Endodermal cell (in vitro differentiated cells): ENCODE data around the gene ATF7. TPM values are rescaled to one million over a fixed set of nuclear protein-coding genes. Genes with fewer than 3 reads are reported as not detected.

ENCODE experiments used
- DNase-seq: peaks from one replicate; pipeline ENCODE4 v3.0.0-alpha.2; 2017
- H3K27ac ChIP-seq: 2 replicates; pipeline ENCODE4 v1.5.1; 2013; ENCODE audit warnings: mild to moderate bottlenecking, low read depth, low read length, moderate library complexity
- H3K27me3 ChIP-seq: 2 replicates; pipeline ENCODE4 v1.6.1; 2013; ENCODE audit warnings: mild to moderate bottlenecking, low read length, moderate library complexity; ENCODE audit not compliant: insufficient read depth, control insufficient read depth, poor library complexity, severe bottlenecking
- H3K36me3 ChIP-seq: 2 replicates; pipeline ENCODE4 v1.7.0; 2013; ENCODE audit warnings: mild to moderate bottlenecking, low read length, moderate library complexity; ENCODE audit not compliant: control insufficient read depth, insufficient read depth
- H3K4me1 ChIP-seq: one replicate; pipeline ENCODE4 v1.7.0; 2013; ENCODE audit warnings: low read length; ENCODE audit not compliant: control insufficient read depth, insufficient read depth
- H3K4me3 ChIP-seq: 2 replicates; pipeline ENCODE4 v1.5.1; 2013; ENCODE audit warnings: mild to moderate bottlenecking, low read length, moderate library complexity
- H3K9ac ChIP-seq: 2 replicates; pipeline ENCODE4 v1.6.1; 2013; ENCODE audit warnings: mild to moderate bottlenecking, low read length, moderate library complexity; ENCODE audit not compliant: poor library complexity, severe bottlenecking; ENCODE audit errors: extremely low read depth
- H3K9me3 ChIP-seq: 2 replicates; pipeline ENCODE4 v1.6.1; 2013; ENCODE audit warnings: mild to moderate bottlenecking, low read length, moderate library complexity; ENCODE audit not compliant: control insufficient read depth
- H3K27ac Mint-ChIP-seq: 2 replicates; pipeline ENCODE4 v1.8.0; 2020; ENCODE audit warnings: mixed read lengths
- H3K27me3 Mint-ChIP-seq: 2 replicates; pipeline ENCODE4 v1.8.0; 2021; ENCODE audit warnings: mild to moderate bottlenecking, mixed read lengths; ENCODE audit not compliant: insufficient read depth
- H3K36me3 Mint-ChIP-seq: 2 replicates; pipeline ENCODE4 v1.8.0; 2020; ENCODE audit warnings: low read depth, mixed read lengths
- H3K4me1 Mint-ChIP-seq: 2 replicates; pipeline ENCODE4 v1.8.0; 2020; ENCODE audit warnings: mixed read lengths
- H3K4me3 Mint-ChIP-seq: 2 replicates; pipeline ENCODE4 v1.8.0; 2020; ENCODE audit warnings: mild to moderate bottlenecking, moderate library complexity, mixed read lengths
- H3K9me3 Mint-ChIP-seq: 2 replicates; pipeline ENCODE4 v1.8.0; 2020; ENCODE audit warnings: mild to moderate bottlenecking, mixed read lengths
- CTCF ChIP-seq: fragments of 200-600 bp; sonication (generic); conservative IDR thresholded peaks from 2 replicates; pipeline ENCODE4 v1.5.0; 2021; ENCODE audit warnings: antibody characterized with exemption, mild to moderate bottlenecking
- WGBS, 2 experiments: methylation state at CpG; one replicate each; pipeline versions ENCODE4 v1.1.5 to v1.1.7; 2013; ENCODE audit warnings: missing lambda C conversion rate in 2 of 2, mixed read lengths in 1 of 2; ENCODE audit not compliant: insufficient coverage in 1 of 2, insufficient read length in 1 of 2; 5-methylcytosine and 5-hydroxymethylcytosine counted together
- total RNA-seq, 2 donors: library from RNA; stranded (reverse); fragmentation: NEBNext Ultra II Directional in 1 of 2; extraction: Animal tissue kit (Norgen Biotek cat#: 25700) in 1 of 2; gene quantifications; 2 replicates in 1 of 2; 3 replicates in 1 of 2; pipeline ENCODE4 v1.2.1, GENCODE V29; 2021

ATF7 gene
- total RNA-seq, 2 donors from 2014 or later = 29.0 to 36.6 TPM

DNA sequence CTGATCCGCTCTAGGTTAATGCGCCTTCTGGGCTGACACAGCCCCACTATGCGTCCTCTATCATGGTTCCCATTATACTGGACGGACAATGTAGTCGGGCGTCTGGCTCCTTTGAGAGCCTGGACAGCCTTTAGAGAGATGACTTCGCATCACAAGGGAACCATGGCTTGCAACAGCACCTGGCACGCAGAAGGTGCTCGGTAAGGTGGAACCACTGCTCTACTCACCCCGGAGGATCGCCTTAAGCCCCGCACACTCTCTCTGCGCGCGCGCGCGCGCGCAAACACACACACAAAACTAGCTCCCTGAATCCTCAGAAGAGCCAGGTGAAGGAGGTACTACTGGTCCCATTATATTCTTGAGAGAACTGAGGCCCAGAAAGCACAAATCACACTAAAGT lies 134.0 kb downstream of the ATF7 start:
- H3K9ac ChIP-seq = peak overlapping the region; percentile 59
- TF ChIP-seq CTCF = no peak
- peaks cover 16% of the 10 kb centered on the region for H3K4me1 ChIP-seq
- 78 to 80% methylated on average over 10 to 20 of the region's 20 CpGs for WGBS, 2 experiments
- Mint-ChIP-seq H3K27ac (peak overlapping the region; percentile 85), H3K36me3 (peaks cover 6% of the 10 kb centered on the region), H3K4me3 (peak overlapping the region; percentile 67), H3K9me3 (no peaks in the 10 kb centered on the region), H3K27me3 (peaks cover 2% of the 10 kb centered on the region), H3K4me1 (peaks cover 31% of the 10 kb centered on the region)
- H3K27ac ChIP-seq = peak overlapping the region; percentile 58
- peak; percentile 84 for DNase-seq
- peak overlapping the region; percentile 86 for H3K4me3 ChIP-seq
- no peaks in the 10 kb centered on the region for H3K9me3 ChIP-seq
- peaks cover 2% of the 10 kb centered on the region for H3K36me3 ChIP-seq
- no peaks in the 10 kb centered on the region for H3K27me3 ChIP-seq

DNA sequence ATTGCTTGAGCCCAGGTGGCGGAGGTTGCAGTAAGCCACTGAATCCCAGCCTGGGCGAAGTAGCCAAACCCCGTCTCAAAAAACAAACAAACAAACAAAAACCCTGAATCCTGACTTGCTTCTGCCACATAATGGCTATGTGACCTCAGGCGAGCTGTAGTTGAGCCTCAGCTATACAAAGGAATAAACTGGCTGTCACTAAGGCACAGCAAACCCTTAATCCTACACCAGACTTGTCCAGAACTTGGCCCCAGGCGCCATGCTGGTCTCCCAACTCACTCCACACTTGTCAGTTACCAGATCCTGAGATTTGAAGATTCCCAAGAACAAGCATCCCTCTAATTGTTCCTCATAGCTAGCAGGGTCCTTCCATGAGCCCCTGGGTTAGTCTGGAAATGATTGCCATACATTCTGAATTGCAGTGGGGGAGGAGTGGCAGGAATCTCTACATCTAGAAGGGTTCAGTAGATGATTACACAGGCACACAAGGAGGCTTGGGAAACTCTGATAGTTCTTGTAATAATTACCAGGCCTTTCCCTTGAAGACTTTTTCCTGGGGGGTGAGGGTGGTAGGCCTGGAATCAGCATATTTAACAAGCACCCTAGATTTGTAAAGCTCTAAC lies 136.8 kb downstream of the ATF7 start:
- WGBS, 2 experiments = 89 to 94% methylated on average over 5 of the region's 5 CpGs
- Histone ChIP-seq H3K4me1 (peaks cover 5% of the 10 kb centered on the region), H3K4me3 (no peak overlapping the region), H3K9ac (no peak overlapping the region), H3K36me3 (peaks cover 28% of the 10 kb centered on the region), H3K27ac (peak overlapping the region; percentile 6), H3K9me3 (no peaks in the 10 kb centered on the region), H3K27me3 (no peaks in the 10 kb centered on the region)
- H3K4me1 Mint-ChIP-seq = peaks cover 18% of the 10 kb centered on the region
- peaks cover 21% of the 10 kb centered on the region for H3K36me3 Mint-ChIP-seq
- no peak overlapping the region for H3K4me3 Mint-ChIP-seq
- peak; percentile 58 for DNase-seq
- H3K27ac Mint-ChIP-seq = no peak overlapping the region
- TF ChIP-seq CTCF = no peak
- peaks cover 2% of the 10 kb centered on the region for H3K27me3 Mint-ChIP-seq
- no peaks in the 10 kb centered on the region for H3K9me3 Mint-ChIP-seq

DNA sequence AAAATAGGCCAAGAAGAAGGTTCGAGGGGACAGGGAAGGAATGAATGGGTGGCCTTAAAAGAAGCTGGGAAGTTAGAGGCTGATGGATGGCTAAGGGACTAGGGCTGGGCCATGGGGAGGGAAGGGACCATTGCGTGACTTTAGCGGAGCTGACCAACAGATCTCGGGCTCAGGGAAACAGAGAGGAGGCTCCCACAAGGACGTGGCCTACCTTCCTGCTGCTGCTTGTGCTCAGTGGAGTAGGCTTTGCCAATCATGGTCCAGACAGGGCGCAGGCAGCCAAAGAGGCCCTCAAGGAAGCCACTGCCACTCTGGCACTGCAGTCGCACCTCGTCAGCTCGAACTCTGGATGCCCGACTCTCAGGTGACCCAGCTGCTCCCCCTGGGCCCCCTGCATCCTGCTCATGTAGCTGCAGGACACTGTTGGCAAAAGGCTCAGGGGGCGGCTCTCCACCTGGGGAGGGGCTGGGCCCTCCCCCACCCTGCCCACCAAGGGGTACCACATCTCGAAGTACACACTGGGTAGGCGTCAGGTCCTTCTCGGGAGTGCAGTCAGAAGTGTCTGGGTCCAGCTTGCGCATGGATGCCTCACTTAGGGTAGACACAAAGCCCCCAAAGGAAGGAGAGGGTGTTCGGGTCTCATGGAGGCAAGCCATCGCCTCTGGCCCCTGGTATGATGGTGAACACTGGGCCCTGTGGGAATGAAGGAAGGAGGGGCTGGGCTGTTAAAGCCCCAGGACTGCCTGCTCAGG lies 139.3 kb downstream of the ATF7 start:
- no peak overlapping the region for H3K9ac ChIP-seq
- Mint-ChIP-seq H3K4me3 (no peak overlapping the region), H3K4me1 (peaks cover 17% of the 10 kb centered on the region), H3K27me3 (peaks cover 2% of the 10 kb centered on the region), H3K36me3 (peaks cover 36% of the 10 kb centered on the region), H3K27ac (peak overlapping the region; percentile 22), H3K9me3 (no peaks in the 10 kb centered on the region)
- peak; percentile 79 for DNase-seq
- no peaks in the 10 kb centered on the region for H3K9me3 ChIP-seq
- peaks cover 52% of the 10 kb centered on the region for H3K36me3 ChIP-seq
- H3K4me1 ChIP-seq = peaks cover 15% of the 10 kb centered on the region
- no peak for TF ChIP-seq CTCF
- no peaks in the 10 kb centered on the region for H3K27me3 ChIP-seq
- 92 to 96% methylated on average over 15 to 17 of the region's 17 CpGs for WGBS, 2 experiments
- no peak overlapping the region for H3K27ac ChIP-seq
- H3K4me3 ChIP-seq = no peak overlapping the region
